ENCODE measurements around the gene FRY. TPM values are rescaled to one million over a fixed set of nuclear protein-coding genes. Genes with fewer than 3 reads are reported as not detected.

The FRY gene
- total RNA-seq, 2 donors from 2014 or later = 32.0 to 45.4 TPM

DNA sequence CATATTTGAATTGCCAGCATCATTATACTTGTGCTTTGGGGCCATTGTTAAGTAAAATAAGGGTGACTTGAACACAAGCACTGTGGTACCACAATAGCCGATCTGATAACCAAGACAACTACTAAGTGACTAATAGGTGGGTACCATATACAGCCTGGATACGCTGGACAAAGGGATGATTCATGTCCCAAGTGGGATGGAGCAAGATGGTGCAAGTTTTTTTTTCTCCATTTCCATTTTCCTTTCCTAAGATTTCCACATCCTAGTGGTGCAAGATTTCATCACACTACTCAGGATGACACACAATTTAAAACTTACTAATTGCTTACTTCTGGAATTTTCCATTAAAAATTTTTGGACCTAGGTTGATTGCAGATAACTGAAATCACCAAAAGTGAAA is 298.9 kb downstream of the FRY start:
- no peak overlapping the region for H3K4me3 ChIP-seq
- DNase-seq = no peak
- H3K9me3 ChIP-seq = peaks cover 0 to 3% (median 0%) of the 10 kb centered on the region in 3 donors
- no peak for ATAC-seq
- WGBS, 2 donors = 91 to 100% methylated on average over 2 of the region's 2 CpGs
- H3K36me3 ChIP-seq (replicated peaks in 1 of 2; ENCODE audit: insufficient read depth in 1 of 2, low read depth in 2 of 2) = no peaks in the 10 kb centered on the region
- no peaks in the 10 kb centered on the region for H3K27me3 ChIP-seq
- no peak overlapping the region for H3K27ac ChIP-seq
- TF ChIP-seq, protein P1, sequence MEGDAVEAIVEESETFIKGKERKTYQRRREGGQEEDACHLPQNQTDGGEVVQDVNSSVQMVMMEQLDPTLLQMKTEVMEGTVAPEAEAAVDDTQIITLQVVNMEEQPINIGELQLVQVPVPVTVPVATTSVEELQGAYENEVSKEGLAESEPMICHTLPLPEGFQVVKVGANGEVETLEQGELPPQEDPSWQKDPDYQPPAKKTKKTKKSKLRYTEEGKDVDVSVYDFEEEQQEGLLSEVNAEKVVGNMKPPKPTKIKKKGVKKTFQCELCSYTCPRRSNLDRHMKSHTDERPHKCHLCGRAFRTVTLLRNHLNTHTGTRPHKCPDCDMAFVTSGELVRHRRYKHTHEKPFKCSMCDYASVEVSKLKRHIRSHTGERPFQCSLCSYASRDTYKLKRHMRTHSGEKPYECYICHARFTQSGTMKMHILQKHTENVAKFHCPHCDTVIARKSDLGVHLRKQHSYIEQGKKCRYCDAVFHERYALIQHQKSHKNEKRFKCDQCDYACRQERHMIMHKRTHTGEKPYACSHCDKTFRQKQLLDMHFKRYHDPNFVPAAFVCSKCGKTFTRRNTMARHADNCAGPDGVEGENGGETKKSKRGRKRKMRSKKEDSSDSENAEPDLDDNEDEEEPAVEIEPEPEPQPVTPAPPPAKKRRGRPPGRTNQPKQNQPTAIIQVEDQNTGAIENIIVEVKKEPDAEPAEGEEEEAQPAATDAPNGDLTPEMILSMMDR (IDR thresholded peaks at IDR 0.05) = no peak
- TF ChIP-seq POLR2A (IDR thresholded peaks at IDR 0.05) = no peak
- intact Hi-C loops (cut with DNase I) = no loop called here
- no peaks in the 10 kb centered on the region for H3K4me1 ChIP-seq

DNA sequence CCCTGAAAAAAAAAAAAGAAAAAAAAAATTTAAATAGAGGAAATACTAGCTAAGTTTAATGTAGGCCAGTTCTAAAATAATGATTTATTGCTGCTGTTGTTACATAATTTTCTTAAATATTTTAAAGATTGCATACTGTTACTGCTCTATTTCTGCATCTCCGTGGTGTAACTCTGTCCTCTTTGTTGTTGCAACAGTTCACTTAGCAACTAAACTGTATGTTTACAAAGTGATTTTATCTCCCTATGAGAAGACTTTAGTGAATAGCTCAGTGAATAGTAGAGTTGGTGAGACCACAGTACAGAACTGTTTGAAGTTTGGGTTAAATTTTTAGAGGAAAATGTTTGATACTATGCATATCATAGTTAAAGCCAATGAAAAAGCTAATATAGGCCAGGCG is 303.1 kb downstream of the FRY start:
- Histone ChIP-seq H3K27ac (no peak overlapping the region), H3K27me3 (no peaks in the 10 kb centered on the region), H3K4me1 (no peaks in the 10 kb centered on the region), H3K9me3 (peaks cover 0 to 3% (median 0%) of the 10 kb centered on the region in 3 donors), H3K36me3 (replicated peaks in 1 of 2; ENCODE audit: insufficient read depth in 1 of 2, low read depth in 2 of 2) (no peaks in the 10 kb centered on the region), H3K4me3 (no peak overlapping the region)
- intact Hi-C loops (cut with DNase I) = no loop called here
- ATAC-seq (no peak), DNase-seq (no peak)
- WGBS, 2 donors = 85 to 94% methylated on average over 2 of the region's 2 CpGs
- TF ChIP-seq POLR2A (IDR thresholded peaks at IDR 0.05) = no peak

DNA sequence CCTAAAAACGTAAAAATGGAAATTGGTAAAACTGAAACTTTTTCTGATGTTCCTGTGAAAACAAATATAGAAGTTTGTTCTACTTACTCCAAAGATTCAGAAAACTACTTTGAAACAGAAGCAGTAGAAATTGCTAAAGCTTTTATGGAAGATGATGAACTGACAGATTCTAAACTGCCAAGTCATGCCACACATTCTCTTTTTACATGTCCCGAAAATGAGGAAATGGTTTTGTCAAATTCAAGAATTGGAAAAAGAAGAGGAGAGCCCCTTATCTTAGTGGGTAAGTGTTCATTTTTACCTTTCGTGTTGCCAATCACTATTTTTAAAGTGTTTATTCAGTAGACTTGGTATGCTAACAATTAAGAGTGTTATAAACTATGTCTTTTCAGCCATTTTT is 309.3 kb downstream of the FRY start:
- Histone ChIP-seq H3K36me3 (replicated peaks in 1 of 2; ENCODE audit: insufficient read depth in 1 of 2, low read depth in 2 of 2) (no peaks in the 10 kb centered on the region), H3K9me3 (no peaks in the 10 kb centered on the region), H3K27me3 (no peaks in the 10 kb centered on the region), H3K4me3 (no peak overlapping the region), H3K27ac (no peak overlapping the region), H3K4me1 (no peaks in the 10 kb centered on the region)
- no peak for ATAC-seq
- 80 to 90% methylated on average over 3 of the region's 3 CpGs for WGBS, 2 donors
- no peak for TF ChIP-seq POLR2A (IDR thresholded peaks at IDR 0.05)
- TF ChIP-seq, protein P1 (IDR thresholded peaks at IDR 0.05) = no peak
- DNase-seq = no peak
- intact Hi-C loops (cut with DNase I) = no loop called here

DNA sequence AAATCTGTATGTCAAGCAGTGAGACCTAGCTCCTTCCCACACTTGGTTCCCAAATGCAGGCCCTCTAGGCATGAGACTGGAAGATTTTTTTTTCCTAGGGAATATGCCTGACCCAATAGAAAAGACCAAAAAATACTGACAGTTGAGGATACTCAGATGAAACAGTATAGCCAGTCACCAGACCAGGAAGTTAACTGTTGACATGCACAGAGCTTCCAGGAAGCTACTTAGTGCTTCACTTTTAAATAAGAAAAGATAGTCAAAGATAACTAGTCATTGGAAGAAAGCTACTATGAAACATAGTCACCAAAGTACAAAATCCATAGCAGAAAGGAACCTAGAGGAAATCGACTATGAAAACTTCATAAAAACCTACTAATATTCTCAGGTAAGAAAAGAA is 316.1 kb downstream of the FRY start:
- WGBS, 2 donors = 46 to 95% methylated on average over 1 of the region's 1 CpG
- H3K27ac ChIP-seq = no peak overlapping the region
- no peak for TF ChIP-seq POLR2A (IDR thresholded peaks at IDR 0.05)
- TF ChIP-seq, protein P1 (IDR thresholded peaks at IDR 0.05) = no peak

More for the DNA sequence above, 316.1 kb downstream of the FRY start:
- ATAC-seq (no peak), DNase-seq (no peak)
- no peaks in the 10 kb centered on the region for H3K9me3 ChIP-seq
- intact Hi-C loops (cut with DNase I) = no loop called here
- H3K4me1 ChIP-seq = no peaks in the 10 kb centered on the region
- no peak overlapping the region for H3K4me3 ChIP-seq
- H3K36me3 ChIP-seq (replicated peaks in 1 of 2; ENCODE audit: insufficient read depth in 1 of 2, low read depth in 2 of 2) = no peaks in the 10 kb centered on the region
- no peaks in the 10 kb centered on the region for H3K27me3 ChIP-seq
